Muscle of arm (tissue), 12 donors: ENCODE data around the gene SLC29A1. TPM values are rescaled to one million over a fixed set of nuclear protein-coding genes. Genes with fewer than 3 reads are reported as not detected.

Experiments
- DNase-seq: peaks from one replicate; pipeline ENCODE4 v3.0.0-alpha.2; 2013
- polyA plus RNA-seq, 12 donors: library from polyadenylated mRNA; unstranded; fragments of 120-200 nt; gene quantifications; one replicate each; pipeline ENCODE4 v1.2.1, GENCODE V29; 2013; ENCODE audit not compliant: insufficient read length in 12 of 12

SLC29A1 gene
- polyA plus RNA-seq, 12 donors: 55.1 to 90.8 (median 73.6) TPM; not detected in 1

DNA sequence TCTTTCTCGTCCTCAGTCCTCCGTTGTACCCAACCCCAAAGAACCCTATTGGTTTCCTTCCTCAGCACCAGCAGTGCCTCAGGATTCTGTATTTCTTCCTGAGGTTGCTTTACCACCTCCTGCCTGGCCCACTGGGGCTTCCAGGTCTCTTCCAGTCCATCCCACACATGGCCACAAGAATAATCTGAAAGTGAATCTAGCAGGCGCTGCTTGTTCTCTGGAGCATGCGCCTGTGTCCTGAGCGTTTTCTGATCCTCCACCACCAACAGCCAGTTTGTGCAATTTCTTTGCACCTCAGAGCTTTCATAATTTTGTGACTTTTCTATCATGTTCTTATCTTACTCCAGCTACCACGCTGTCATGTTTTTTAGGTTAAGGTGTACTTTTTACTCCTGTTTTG, 11.9 kb downstream of the SLC29A1 start:
- no peak for DNase-seq

DNA sequence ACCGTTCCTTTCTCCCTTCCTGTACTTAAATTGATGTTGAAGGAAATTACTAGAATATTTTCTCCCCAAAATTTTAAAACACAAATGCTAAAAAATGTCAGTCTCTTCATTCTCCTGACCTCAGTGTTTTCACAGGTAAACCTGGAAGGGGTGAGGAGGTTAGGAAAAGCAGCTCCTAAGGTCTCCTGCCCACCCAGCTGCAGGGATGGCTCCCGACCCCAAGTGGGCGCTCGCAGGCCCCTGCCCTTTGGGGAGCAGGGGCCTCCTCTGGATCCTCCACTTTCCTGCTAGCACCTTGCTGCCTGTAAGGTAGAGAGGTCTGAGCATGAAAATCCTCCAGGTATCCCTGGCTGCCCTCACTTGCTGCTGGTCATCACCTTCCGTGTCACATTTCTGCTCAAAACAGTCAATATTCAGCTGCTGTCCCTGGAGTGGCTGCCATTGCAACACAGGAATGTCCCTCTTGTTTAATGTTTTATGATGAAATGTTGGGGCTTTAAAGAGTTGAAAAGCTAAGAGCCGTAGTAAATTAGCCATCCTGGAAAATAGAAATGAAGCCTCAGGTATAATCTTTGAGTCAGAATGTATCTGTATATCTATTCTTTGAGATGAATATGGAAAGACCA, 12.6 kb downstream of the SLC29A1 start:
- no peak for DNase-seq

DNA sequence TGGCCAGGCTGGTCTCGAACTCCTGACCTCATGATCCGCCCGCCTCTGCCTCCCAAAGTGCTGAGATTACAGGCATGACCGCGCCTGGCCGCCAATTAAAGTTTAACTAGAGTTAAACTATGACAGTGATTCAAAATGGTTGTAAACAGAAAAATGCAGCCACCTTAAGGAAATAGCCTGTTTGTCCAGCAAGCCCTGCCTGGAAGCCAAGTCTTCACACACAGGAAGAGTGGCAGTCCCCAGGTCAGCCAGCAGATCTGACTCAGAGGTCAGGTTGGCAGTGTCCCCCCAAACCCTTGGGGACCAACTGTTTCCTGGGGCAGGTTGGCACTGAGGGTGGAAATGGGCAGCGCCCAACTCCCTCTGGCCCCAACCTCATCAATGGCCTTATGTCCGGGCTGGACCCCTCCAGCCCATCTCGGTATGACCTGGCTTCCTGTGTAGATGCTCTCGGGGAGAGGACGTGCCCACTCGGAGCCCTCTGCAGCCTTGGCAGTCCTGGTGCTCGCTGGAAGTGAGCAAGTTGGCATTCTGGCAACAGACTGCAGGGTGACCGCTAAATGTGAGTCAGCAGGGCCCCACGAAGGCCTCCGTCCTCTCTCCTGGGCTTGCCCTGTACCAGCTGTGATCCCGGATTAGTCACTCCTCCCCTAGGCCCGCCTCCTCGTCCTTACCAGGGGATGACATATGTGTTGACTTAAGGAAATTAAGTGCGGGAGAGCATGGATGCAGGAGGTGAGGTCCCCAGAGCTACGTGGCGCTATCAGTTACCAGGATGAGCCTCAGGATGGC, 13.8 kb downstream of the SLC29A1 start:
- peak; percentile 79 for DNase-seq

GRCh38 chr6:44237813-44238433, 14.5 kb downstream of the SLC29A1 start:
- peak; percentile 83 for DNase-seq

DNA sequence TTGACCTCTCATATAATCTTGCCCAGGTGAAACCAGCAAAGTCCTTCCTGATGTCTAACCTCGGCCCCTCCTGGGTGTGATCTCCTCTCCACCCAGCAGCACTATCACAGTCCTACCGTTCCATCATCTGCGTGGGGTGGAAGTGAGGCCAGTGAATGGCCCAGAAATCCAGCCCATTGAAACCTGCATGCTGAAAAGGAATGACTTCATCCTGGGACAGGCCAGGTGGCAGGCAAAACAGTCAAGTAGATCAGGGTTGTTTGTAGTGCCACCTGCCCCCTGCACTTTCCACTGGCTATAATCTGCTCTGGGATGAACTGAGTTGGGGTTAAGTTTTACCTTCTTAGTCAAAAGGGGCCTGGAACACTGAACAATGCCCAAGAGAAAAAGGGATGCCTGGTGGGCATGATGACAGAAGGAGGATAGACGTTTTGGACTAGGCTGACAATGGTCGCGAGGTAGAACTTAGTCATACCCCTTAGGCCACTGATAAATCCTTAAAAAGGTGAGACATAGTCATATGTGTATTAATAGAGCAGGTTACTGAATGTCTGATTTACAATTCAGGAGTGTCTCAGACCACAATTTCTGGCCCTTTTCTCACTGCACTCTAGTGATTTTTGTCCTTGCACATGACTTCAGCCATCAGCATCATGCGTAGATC, 15.4 kb downstream of the SLC29A1 start:
- DNase-seq: no peak

GRCh38 chr6:44243345-44243744, 19.9 kb downstream of the SLC29A1 start:
- no peak for DNase-seq

DNA sequence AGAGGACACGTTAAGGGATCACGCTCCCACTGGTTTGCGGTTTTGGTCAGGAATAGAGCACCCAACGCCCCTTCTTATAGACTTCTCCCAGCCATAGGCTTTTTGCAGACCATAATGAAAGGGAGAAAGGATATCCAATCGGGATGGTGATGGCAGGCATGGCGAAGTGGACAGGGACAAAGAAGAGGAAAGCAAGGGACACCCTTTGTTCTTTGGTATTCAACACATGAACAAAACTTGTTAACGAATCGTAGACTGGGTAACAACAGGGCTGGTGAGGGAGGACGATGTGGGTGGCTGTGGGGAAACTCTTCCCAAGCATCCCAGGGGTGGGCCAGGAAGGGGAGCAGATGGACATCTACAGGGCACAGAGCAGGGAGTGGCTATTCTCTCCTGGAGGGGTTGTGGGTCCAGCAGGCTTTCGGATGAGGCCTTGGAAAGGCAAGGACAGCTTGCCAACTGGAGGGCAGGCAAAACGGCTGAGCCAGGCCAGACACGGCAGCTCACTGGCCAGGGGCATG, 22.1 kb downstream of the SLC29A1 start:
- DNase-seq: no peak

DNA sequence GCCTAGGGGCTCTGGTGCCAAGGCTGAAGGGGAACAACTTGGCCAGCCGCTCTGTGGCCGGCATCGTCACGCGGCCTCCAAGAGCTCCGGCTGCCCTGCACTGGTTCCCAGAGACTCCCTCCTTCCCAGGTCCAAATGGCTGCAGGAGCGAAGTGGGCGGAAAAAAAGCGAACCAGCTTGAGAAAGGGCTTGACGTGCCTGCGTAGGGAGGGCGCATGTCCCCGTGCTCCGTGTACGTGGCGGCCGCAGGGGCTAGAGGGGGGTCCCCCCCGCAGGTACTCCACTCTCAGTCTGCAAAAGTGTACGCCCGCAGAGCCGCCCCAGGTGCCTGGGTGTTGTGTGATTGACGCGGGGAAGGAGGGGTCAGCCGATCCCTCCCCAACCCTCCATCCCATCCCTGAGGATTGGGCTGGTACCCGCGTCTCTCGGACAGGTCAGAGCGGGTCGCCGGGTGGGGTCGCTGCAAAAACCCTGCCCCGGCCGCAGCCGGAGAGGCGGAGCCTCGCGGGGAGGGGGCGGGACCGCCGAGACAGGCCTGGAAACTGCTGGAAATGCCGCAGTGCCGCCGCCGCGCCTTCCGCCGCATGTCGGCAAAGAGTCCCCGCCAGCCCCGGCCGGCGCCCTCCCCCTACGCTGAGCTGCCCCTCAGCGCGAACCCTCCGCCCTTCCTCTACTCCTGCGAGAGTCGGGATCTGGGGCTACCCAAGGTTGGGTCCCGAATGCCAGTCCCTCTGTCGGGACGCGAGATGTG, 22.7 kb downstream of the SLC29A1 start:
- peak; percentile 88 for DNase-seq

DNA sequence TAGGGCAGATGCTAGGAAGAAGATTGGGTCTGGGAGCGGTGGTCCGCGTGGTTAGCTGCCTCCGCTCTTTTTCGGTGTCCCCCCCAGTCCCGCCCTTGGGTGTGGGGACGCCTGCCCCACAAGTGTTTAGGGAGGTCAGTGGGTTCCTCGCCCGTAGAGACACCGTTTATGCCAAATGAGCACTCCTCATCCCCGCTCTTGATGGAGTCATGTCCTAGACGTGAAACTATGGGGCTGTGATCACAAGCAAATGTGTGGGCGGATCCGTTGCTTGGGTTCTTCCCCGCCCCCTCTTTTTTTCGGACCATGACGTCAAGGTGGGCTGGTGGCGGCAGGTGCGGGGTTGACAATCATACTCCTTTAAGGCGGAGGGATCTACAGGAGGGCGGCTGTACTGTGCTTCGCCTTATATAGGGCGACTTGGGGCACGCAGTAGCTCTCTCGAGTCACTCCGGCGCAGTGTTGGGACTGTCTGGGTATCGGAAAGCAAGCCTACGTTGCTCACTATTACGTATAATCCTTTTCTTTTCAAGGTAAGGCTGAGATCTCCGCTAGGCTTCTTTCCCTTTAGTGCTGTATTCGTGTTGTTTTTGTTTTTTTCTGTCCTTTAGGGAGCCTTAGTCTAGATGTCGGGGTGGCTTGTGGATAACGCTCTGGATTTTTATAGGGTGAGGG, 23.4 kb downstream of the SLC29A1 start, which contains the start of gene HSP90AB1:
HSP90AB1 (plus strand) TSS at position 439 of the 675 bp plus-strand sequence. CDS start 1,529 bp downstream, outside the sequence.
- peak; percentile 94 for DNase-seq

DNA sequence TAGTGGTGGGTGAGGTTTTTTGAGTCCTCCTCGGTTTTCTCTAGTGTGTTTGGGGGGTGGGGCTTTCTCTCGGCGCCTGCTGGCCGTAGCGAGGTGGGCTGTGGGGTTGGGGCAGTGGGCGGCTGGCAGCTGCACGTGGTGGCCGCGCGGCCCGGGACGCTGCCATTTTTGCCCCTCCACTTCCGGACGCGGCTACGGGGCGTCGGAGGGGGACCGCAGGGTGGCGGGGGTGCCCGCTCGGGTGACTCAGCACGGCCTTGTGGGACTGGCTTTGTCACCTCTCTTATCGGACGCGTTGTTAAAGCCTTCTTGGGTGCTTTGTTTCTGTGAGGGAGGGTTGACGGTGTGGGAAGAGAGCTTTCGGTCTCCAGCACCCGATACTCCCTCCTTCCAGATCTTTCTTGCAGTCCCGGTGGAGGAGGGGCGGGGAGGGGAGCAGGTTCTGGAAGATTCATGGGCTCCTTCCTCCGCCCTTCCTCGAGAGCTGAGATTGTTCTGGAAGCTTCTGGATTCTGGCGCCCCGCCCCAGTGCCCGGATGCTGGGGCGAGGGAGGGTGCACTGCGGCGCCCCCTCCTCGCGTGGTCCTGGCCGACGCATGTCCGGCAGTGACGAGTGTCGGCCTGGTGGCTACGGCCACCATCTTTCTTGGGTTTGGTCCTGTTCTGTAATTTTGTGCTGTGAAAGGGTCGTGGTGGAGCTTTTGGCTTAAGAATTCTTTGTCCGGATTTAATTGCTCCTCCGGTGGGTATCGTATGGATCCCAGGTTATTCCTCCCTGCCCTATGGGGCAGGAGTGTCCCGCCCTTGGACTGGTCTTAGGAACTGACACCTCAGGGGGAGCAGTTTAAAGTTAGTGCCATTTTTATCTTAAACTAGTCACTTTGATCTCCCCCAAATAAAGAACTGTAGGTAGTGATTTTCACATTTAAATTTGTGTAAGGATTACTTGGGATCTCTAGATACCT, 24.2 kb downstream of the SLC29A1 start:
- DNase-seq: peak; percentile 66

GRCh38 chr6:44248579-44248978, 25.2 kb downstream of the SLC29A1 start:
- DNase-seq: no peak

GRCh38 chr6:44249082-44249748, 25.8 kb downstream of the SLC29A1 start:
- no peak for DNase-seq

DNA sequence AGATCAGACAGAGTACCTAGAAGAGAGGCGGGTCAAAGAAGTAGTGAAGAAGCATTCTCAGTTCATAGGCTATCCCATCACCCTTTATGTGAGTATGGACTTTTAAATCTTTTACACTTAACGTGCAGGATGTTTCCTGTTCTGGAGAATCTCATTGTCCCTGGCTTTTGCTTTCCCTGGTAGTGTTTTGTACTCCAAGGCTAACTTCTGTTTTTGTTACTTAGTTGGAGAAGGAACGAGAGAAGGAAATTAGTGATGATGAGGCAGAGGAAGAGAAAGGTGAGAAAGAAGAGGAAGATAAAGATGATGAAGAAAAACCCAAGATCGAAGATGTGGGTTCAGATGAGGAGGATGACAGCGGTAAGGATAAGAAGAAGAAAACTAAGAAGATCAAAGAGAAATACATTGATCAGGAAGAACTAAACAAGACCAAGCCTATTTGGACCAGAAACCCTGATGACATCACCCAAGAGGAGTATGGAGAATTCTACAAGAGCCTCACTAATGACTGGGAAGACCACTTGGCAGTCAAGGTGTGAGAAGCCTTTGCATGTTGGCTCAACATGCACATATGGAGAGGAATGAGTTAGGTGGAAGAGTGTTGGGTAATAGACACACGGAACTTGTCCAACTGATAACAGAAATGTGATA, 26.8 kb downstream of the SLC29A1 start:
- no peak for DNase-seq

DNA sequence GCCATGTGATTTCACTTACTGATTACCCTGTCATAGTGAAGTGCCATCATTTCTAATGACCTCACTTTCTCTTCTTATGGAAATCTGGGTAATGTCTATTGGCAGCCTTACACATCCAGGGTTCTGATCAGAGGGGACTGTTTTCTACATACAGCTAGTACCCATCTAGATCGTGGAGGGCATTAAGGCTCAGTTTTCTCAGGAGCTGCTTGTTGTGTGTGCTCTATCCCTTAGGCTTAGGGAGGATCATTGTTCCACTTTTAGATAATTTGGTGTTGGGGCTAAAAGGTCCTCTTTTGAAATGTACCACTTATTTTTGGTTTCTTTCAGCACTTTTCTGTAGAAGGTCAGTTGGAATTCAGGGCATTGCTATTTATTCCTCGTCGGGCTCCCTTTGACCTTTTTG, 27.3 kb downstream of the SLC29A1 start:
- no peak for DNase-seq

- no peak for DNase-seq
Measured at GRCh38 chr6:44251576-44252524, 28.5 kb downstream of the SLC29A1 start.

GRCh38 chr6:44253307-44254101, 30.1 kb downstream of the SLC29A1 start:
- no peak for DNase-seq
